Type B pancreatic cell (in vitro differentiated cells): ENCODE measurements around the gene NPAS3. TPM values are rescaled to one million over a fixed set of nuclear protein-coding genes. Genes with fewer than 3 reads are reported as not detected.

Source experiments
- DNase-seq: peaks from one replicate; pipeline ENCODE4 v3.0.0; 2021; ENCODE audit warnings: mixed read lengths; ENCODE audit not compliant: unreplicated experiment; ENCODE audit errors: extremely low spot score
- H3K27ac Mint-ChIP-seq: 2 replicates; pipeline ENCODE4 v1.8.0; 2021; ENCODE audit warnings: mild to moderate bottlenecking, mixed read lengths
- H3K27me3 Mint-ChIP-seq: 2 replicates; pipeline ENCODE4 v1.8.0; 2021; ENCODE audit warnings: mixed read lengths
- H3K36me3 Mint-ChIP-seq: 2 replicates; pipeline ENCODE4 v1.8.0; 2021; ENCODE audit warnings: mixed read lengths
- H3K4me1 Mint-ChIP-seq: one replicate; pipeline ENCODE4 v1.8.0; 2021; ENCODE audit warnings: mixed read lengths; ENCODE audit not compliant: unreplicated experiment
- H3K4me3 Mint-ChIP-seq: 2 replicates; pipeline ENCODE4 v1.8.0; 2021; ENCODE audit warnings: mild to moderate bottlenecking, mixed read lengths
- H3K9me3 Mint-ChIP-seq: 2 replicates; pipeline ENCODE4 v1.8.0; 2021; ENCODE audit warnings: mixed read lengths
- total RNA-seq: library from RNA; stranded (reverse); gene quantifications from 2 replicates; pipeline ENCODE4 v1.2.1, GENCODE V29; 2021; ENCODE audit warnings: low replicate concordance
- TF ChIP-seq, protein P1 (sequence below): fragments of 200-600 bp; sonication (generic); conservative IDR thresholded peaks from 2 replicates; pipeline ENCODE4 v1.5.0; 2021; ENCODE audit warnings: antibody characterized with exemption, mild to moderate bottlenecking

Gene NPAS3
- total RNA-seq, 1 donor from 2014 or later = 8.7 TPM

DNA sequence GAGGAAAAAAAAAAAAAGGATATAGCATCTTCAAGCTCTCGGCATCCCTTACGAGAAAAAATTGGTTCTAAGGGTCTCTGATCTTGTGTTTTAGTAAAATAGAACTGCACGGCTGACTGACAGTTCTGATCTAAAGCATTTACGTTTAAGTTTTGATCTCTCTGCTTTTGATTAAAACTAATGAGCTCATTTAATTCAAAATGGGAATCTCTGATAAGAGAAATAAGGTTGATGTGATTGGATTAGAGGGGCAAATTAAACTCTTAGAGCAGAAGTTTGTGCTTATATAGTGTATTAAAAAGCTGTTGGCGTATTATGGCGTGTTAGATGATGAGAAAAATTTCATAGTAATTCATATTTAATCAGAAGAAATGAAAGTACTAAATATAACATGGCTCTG, 794.6 kb downstream of the NPAS3 start:
- Mint-ChIP-seq H3K4me3 (no peak overlapping the region), H3K27ac (no peak overlapping the region), H3K27me3 (peaks cover 23% of the 10 kb centered on the region), H3K9me3 (peaks cover 7% of the 10 kb centered on the region), H3K4me1 (peaks cover 7% of the 10 kb centered on the region), H3K36me3 (no peaks in the 10 kb centered on the region)
- no peak for DNase-seq
- TF ChIP-seq, protein P1, sequence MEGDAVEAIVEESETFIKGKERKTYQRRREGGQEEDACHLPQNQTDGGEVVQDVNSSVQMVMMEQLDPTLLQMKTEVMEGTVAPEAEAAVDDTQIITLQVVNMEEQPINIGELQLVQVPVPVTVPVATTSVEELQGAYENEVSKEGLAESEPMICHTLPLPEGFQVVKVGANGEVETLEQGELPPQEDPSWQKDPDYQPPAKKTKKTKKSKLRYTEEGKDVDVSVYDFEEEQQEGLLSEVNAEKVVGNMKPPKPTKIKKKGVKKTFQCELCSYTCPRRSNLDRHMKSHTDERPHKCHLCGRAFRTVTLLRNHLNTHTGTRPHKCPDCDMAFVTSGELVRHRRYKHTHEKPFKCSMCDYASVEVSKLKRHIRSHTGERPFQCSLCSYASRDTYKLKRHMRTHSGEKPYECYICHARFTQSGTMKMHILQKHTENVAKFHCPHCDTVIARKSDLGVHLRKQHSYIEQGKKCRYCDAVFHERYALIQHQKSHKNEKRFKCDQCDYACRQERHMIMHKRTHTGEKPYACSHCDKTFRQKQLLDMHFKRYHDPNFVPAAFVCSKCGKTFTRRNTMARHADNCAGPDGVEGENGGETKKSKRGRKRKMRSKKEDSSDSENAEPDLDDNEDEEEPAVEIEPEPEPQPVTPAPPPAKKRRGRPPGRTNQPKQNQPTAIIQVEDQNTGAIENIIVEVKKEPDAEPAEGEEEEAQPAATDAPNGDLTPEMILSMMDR = no peak

DNA sequence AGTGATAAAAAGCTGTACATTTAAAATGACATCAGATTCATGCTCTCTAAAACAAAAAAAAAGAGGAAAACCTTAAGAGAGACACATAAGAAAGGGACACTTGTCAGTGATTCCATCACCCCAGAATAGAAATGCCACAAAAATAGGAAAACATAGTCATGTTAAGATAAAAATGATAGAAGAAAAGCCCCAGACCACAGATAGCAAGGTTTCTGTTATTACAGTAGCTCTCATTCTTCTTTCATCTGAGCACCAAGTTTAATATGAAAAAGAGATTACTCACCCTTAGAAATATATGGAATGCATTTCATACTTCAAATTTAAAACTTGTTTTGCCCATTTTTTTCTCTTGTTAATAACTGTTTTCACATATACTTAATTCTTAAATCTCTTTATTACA, 795.0 kb downstream of the NPAS3 start:
- H3K27me3 Mint-ChIP-seq = peaks cover 23% of the 10 kb centered on the region
- no peak overlapping the region for H3K4me3 Mint-ChIP-seq
- H3K4me1 Mint-ChIP-seq = peaks cover 7% of the 10 kb centered on the region
- H3K36me3 Mint-ChIP-seq = no peaks in the 10 kb centered on the region
- no peak overlapping the region for H3K27ac Mint-ChIP-seq
- H3K9me3 Mint-ChIP-seq = peaks cover 7% of the 10 kb centered on the region
- no peak for DNase-seq
- TF ChIP-seq, protein P1 = no peak

DNA sequence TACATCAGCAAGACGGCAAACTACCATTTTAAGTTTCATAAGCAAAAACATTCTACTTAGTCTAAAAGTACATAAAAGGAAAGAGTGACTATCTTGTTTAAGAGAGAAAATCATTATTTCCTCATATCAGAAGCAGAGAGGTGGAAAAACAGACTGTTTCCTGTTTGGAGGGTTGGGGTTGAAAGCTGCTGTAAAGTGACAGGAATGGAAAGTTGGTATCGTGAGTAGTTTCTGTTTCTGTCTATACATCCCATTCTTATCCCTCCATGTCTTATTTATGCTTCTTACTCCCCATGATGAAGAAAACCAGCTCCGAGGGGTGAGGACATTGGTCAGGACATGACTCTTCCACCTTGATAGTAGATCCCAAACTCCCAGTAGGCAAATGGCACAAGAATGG, 795.7 kb downstream of the NPAS3 start:
- TF ChIP-seq, protein P1 = no peak
- Mint-ChIP-seq H3K9me3 (peaks cover 7% of the 10 kb centered on the region), H3K4me3 (no peak overlapping the region), H3K27ac (no peak overlapping the region), H3K27me3 (peaks cover 22% of the 10 kb centered on the region), H3K4me1 (peaks cover 7% of the 10 kb centered on the region), H3K36me3 (no peaks in the 10 kb centered on the region)
- DNase-seq = no peak

DNA sequence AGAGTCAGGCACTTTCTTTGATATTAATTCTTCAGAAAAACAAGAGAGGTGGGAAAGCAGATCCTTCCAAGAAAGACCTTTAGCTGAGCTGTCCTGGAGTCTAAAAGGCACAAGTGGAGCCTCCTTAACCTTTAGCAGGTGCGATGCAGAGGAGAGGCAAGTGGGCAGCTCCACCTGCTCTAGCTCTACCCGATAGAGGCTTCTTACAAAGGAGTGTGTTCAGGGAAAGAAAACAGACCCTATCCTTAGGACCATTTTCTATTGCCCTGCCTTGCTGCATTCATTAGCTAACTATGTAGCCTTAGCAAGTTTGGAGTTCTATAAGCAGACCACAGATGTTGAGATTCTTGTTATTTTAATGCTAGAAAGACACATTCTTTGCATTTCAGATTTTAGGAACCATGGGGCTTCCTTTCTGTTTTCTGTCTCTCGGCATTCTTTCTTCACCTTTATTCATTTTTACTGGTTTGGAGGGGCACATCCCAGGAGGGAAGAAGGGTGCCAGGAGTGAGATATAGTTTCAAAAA, 797.7 kb downstream of the NPAS3 start:
- Mint-ChIP-seq H3K27me3 (peaks cover 24% of the 10 kb centered on the region), H3K36me3 (no peaks in the 10 kb centered on the region), H3K9me3 (peaks cover 7% of the 10 kb centered on the region), H3K4me3 (no peak overlapping the region), H3K4me1 (peaks cover 7% of the 10 kb centered on the region), H3K27ac (no peak overlapping the region)
- TF ChIP-seq, protein P1 = no peak
- no peak for DNase-seq

DNA sequence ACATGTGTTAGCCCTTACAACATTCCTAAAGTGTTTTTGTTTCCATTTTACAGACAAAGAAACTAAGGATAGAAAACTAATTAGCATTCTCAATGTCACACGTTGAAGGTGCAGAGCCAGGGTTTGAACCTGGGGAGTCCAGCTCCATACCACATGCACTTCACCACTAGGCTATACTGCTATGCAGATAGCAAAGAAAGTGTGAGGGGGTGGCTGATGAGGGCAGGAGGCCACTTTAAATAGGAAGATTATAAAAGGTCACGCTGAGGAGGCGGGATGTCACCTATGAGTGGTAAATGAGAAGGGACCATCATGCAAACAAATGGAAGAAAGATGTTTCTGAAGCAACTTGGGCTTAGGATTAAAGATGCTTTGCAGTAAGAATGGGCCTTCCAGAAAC, 798.3 kb downstream of the NPAS3 start:
- H3K9me3 Mint-ChIP-seq = peaks cover 7% of the 10 kb centered on the region
- DNase-seq = no peak
- no peak overlapping the region for H3K4me3 Mint-ChIP-seq
- H3K4me1 Mint-ChIP-seq = peaks cover 7% of the 10 kb centered on the region
- TF ChIP-seq, protein P1 = no peak
- peaks cover 23% of the 10 kb centered on the region for H3K27me3 Mint-ChIP-seq
- no peak overlapping the region for H3K27ac Mint-ChIP-seq
- H3K36me3 Mint-ChIP-seq = no peaks in the 10 kb centered on the region

DNA sequence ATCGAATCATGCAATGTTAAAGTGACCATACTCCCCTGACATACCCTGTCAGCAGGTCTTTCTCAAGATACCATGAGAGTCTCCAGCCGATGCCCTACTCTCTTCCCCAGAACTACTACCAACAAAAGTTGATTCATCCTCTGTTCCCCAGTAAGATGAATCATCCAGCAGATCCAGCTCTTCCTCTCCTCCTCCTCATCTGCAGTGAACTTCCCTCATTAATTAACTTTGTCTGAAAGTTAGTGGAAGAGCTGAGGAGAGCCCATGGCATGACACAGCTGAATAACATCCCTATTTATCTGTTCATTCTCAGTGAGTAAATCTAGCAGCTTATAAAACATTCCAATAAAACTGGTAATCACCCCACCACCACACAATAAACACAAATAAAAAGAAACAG, 798.8 kb downstream of the NPAS3 start:
- Mint-ChIP-seq H3K9me3 (peaks cover 7% of the 10 kb centered on the region), H3K27ac (no peak overlapping the region), H3K4me1 (peaks cover 7% of the 10 kb centered on the region), H3K36me3 (no peaks in the 10 kb centered on the region), H3K4me3 (no peak overlapping the region), H3K27me3 (peaks cover 21% of the 10 kb centered on the region)
- DNase-seq = no peak
- TF ChIP-seq, protein P1 = no peak
